Fibroblast of skin of left quadriceps (primary cell): ENCODE data around the gene NECTIN3.

Source experiments
- DNase-seq, 2 experiments: peaks; one replicate each; pipeline ENCODE4 v3.0.0-alpha.2; 2013; ENCODE audit warnings: low read depth in 2 of 2

The NECTIN3 gene

GRCh38 chr3:111210003-111210711 is 138.5 kb downstream of the NECTIN3 start:
- DNase-seq, result peak; percentile 75 to 76

GRCh38 chr3:111210866-111211564 is 139.4 kb downstream of the NECTIN3 start:
- no peak for DNase-seq

- no peak for DNase-seq
Measured at GRCh38 chr3:111212511-111212910, 140.9 kb downstream of the NECTIN3 start.

GRCh38 chr3:111215481-111215880 is 143.9 kb downstream of the NECTIN3 start:
- DNase-seq, result peak; percentile 21 to 33

GRCh38 chr3:111218615-111219014 is 147.0 kb downstream of the NECTIN3 start:
- DNase-seq, result no peak

- DNase-seq, result peak; percentile 42 to 43
Measured at GRCh38 chr3:111227216-111227615, 155.6 kb downstream of the NECTIN3 start.

GRCh38 chr3:111229301-111229700 is 157.7 kb downstream of the NECTIN3 start:
- DNase-seq, result no peak

- no peak for DNase-seq
Measured at GRCh38 chr3:111236836-111237713, 165.5 kb downstream of the NECTIN3 start.

GRCh38 chr3:111237946-111238345 is 166.3 kb downstream of the NECTIN3 start:
- peak in 1 of 2 experiments; percentile 56 for DNase-seq

GRCh38 chr3:111238885-111239284 is 167.3 kb downstream of the NECTIN3 start:
- no peak for DNase-seq

- no peak for DNase-seq
Measured at GRCh38 chr3:111241960-111242359, 170.3 kb downstream of the NECTIN3 start.
